HepG2 (cell line): ENCODE results near the gene NOL12. TPM values are rescaled to one million over a fixed set of nuclear protein-coding genes. Genes with fewer than 3 reads are reported as not detected.

Experiments
- GPN1 ChIP-seq: sonication (generic); formaldehyde crosslinking; IDR thresholded peaks from 2 replicates; pipeline ENCODE4 v1.5.1; 2020; ENCODE audit warnings: missing genetic modification reagents, borderline replicate concordance
- MED8 ChIP-seq: sonication (generic); formaldehyde crosslinking; IDR thresholded peaks from 2 replicates; pipeline ENCODE4 v1.8.1; 2023; ENCODE audit warnings: mild to moderate bottlenecking, missing genetic modification reagents; ENCODE audit not compliant: insufficient replicate concordance
- MTERF4 ChIP-seq: sonication (generic); formaldehyde crosslinking; IDR thresholded peaks from 2 replicates; pipeline ENCODE4 v1.8.0; 2023; ENCODE audit warnings: mild to moderate bottlenecking, missing genetic modification reagents
- MXD1 ChIP-seq: sonication (generic); formaldehyde crosslinking; IDR thresholded peaks from 2 replicates; pipeline ENCODE4 v1.4.0; 2020; ENCODE audit warnings: mild to moderate bottlenecking, missing genetic modification reagents
- NFKB2 ChIP-seq: sonication (generic); formaldehyde crosslinking; IDR thresholded peaks from 2 replicates; pipeline ENCODE4 v1.4.0; 2020; ENCODE audit warnings: missing genetic modification reagents, borderline replicate concordance
- PITX1 ChIP-seq: sonication (generic); formaldehyde crosslinking; IDR thresholded peaks from 2 replicates; pipeline ENCODE4 v1.5.1; 2020; ENCODE audit warnings: mild to moderate bottlenecking, missing genetic modification reagents
- RNF2 ChIP-seq: fragments of 450-650 bp; conservative IDR thresholded peaks from 2 replicates; pipeline ENCODE4 v1.6.1; 2016; ENCODE audit warnings: low read depth
- SOX5 ChIP-seq: IDR thresholded peaks from 2 replicates; pipeline ENCODE4 v1.6.1; 2016; ENCODE audit warnings: borderline replicate concordance
- SYNCRIP ChIP-seq: fragments of 200-400 bp; formaldehyde crosslinking; IDR thresholded peaks from 2 replicates; pipeline ENCODE4 v1.6.1; 2018; ENCODE audit warnings: mild to moderate bottlenecking, low read depth, low read length; ENCODE audit not compliant: insufficient read depth
- TCF12 ChIP-seq, 2 experiments: fragments of 450-650 bp in 1 of 2; sonication (generic) in 1 of 2; formaldehyde crosslinking in 1 of 2; IDR thresholded peaks; 2 replicates each; pipeline versions ENCODE4 v1.6.1 to v1.8.0; 2017 to 2022; ENCODE audit warnings: antibody characterized with exemption in 1 of 2, mild to moderate bottlenecking in 1 of 2, missing genetic modification reagents in 1 of 2, moderate library complexity in 1 of 2
- ZEB1 ChIP-seq: IDR thresholded peaks from 2 replicates; pipeline ENCODE4 v1.6.1; 2012; ENCODE audit warnings: mild to moderate bottlenecking, low read depth, inconsistent platforms; ENCODE audit not compliant: insufficient replicate concordance
- ZNF232 ChIP-seq: sonication (generic); formaldehyde crosslinking; IDR thresholded peaks from 2 replicates; pipeline ENCODE4 v1.4.0; 2020; ENCODE audit warnings: missing genetic modification reagents, borderline replicate concordance
- ZNF576 ChIP-seq: sonication (generic); formaldehyde crosslinking; IDR thresholded peaks from 2 replicates; pipeline ENCODE4 v1.4.0; 2020; ENCODE audit warnings: mild to moderate bottlenecking, missing genetic modification reagents
- ZNF768 ChIP-seq: sonication (generic); formaldehyde crosslinking; IDR thresholded peaks from 2 replicates; pipeline ENCODE4 v1.4.0; 2020; ENCODE audit warnings: missing genetic modification reagents
- polyA plus RNA-seq, 8 experiments: library from polyadenylated mRNA; depleted of rRNA in 3 of 8; stranded (reverse) in 7 of 8; unstranded in 1 of 8; fragments of >200 nt; fragmentation: Illumina TruSeq in 4 of 8; extraction: Trizol in 4 of 8; gene quantifications; 2 replicates each; pipeline versions ENCODE4 v1.2.1 to v1.2.3, GENCODE V29; 2011 to 2016; ENCODE audit warnings: low read depth in 4 of 8, missing spikeins in 1 of 8, mixed read lengths in 1 of 8; ENCODE audit not compliant: insufficient read depth in 1 of 8
- total RNA-seq, 5 experiments: library from RNA; depleted of rRNA; stranded (reverse); fragments of >200 nt; fragmentation: Illumina TruSeq; extraction: Trizol; gene quantifications; 2 replicates each; pipeline ENCODE4 v1.2.3, GENCODE V29; 2016; ENCODE audit warnings: low read depth in 1 of 5
- TF ChIP-seq, protein P1 (sequence below): sonication (generic); formaldehyde crosslinking; IDR thresholded peaks from 2 replicates; pipeline ENCODE4 v1.4.0; 2020; ENCODE audit warnings: missing genetic modification reagents
- TF ChIP-seq, protein P2 (sequence below): sonication (generic); formaldehyde crosslinking; IDR thresholded peaks from 2 replicates; pipeline ENCODE4 v1.4.0; 2020; ENCODE audit warnings: mild to moderate bottlenecking, missing genetic modification reagents, borderline replicate concordance

The NOL12 gene
- total and polyA plus RNA-seq, 2 of the 13 experiments (the other 11 are each of a cell fraction or from before 2014, with no cell fraction given): 14.3 to 31.4 TPM

GRCh38 chr22:37686002-37686982 lies at the start of gene NOL12 (continued):
- TF ChIP-seq TCF12 (IDR thresholded peaks at IDR 0.05) (no peak), TCF12 (CRISPR knock-in tag; IDR thresholded peaks at IDR 0.05) (peak; percentile 68; the same call in 1 of the 2 replicates), PITX1 (CRISPR knock-in tag) (peak; percentile 74; the same call in 1 of the 2 replicates), NFKB2 (CRISPR knock-in tag) (peak; percentile 61; the same call in 1 of the 2 replicates), ZEB1 (peak; percentile 24), MXD1 (peak; percentile 69; the same call in 1 of the 2 replicates), GPN1 (CRISPR knock-in tag) (no peak; the same call in 1 of the 2 replicates), ZNF576 (CRISPR knock-in tag) (0 out of 2 replicates have a peak, but pooled peaks have one; percentile 70), SYNCRIP (no peak), MED8 (CRISPR knock-in tag) (peak; percentile 75), ZNF232 (peak; percentile 53), RNF2 (0 out of 2 replicates have a peak, but pooled peaks have one; percentile 20), ZNF768 (CRISPR knock-in tag) (peak; percentile 68), MTERF4 (peak; percentile 83; the same call in 1 of the 2 replicates), SOX5 (CRISPR knock-in tag) (peak; percentile 39; the same call in 1 of the 2 replicates)
- TF ChIP-seq, protein P1, sequence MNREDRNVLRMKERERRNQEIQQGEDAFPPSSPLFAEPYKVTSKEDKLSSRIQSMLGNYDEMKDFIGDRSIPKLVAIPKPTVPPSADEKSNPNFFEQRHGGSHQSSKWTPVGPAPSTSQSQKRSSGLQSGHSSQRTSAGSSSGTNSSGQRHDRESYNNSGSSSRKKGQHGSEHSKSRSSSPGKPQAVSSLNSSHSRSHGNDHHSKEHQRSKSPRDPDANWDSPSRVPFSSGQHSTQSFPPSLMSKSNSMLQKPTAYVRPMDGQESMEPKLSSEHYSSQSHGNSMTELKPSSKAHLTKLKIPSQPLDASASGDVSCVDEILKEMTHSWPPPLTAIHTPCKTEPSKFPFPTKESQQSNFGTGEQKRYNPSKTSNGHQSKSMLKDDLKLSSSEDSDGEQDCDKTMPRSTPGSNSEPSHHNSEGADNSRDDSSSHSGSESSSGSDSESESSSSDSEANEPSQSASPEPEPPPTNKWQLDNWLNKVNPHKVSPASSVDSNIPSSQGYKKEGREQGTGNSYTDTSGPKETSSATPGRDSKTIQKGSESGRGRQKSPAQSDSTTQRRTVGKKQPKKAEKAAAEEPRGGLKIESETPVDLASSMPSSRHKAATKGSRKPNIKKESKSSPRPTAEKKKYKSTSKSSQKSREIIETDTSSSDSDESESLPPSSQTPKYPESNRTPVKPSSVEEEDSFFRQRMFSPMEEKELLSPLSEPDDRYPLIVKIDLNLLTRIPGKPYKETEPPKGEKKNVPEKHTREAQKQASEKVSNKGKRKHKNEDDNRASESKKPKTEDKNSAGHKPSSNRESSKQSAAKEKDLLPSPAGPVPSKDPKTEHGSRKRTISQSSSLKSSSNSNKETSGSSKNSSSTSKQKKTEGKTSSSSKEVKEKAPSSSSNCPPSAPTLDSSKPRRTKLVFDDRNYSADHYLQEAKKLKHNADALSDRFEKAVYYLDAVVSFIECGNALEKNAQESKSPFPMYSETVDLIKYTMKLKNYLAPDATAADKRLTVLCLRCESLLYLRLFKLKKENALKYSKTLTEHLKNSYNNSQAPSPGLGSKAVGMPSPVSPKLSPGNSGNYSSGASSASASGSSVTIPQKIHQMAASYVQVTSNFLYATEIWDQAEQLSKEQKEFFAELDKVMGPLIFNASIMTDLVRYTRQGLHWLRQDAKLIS: no peak
- TF ChIP-seq, protein P2, sequence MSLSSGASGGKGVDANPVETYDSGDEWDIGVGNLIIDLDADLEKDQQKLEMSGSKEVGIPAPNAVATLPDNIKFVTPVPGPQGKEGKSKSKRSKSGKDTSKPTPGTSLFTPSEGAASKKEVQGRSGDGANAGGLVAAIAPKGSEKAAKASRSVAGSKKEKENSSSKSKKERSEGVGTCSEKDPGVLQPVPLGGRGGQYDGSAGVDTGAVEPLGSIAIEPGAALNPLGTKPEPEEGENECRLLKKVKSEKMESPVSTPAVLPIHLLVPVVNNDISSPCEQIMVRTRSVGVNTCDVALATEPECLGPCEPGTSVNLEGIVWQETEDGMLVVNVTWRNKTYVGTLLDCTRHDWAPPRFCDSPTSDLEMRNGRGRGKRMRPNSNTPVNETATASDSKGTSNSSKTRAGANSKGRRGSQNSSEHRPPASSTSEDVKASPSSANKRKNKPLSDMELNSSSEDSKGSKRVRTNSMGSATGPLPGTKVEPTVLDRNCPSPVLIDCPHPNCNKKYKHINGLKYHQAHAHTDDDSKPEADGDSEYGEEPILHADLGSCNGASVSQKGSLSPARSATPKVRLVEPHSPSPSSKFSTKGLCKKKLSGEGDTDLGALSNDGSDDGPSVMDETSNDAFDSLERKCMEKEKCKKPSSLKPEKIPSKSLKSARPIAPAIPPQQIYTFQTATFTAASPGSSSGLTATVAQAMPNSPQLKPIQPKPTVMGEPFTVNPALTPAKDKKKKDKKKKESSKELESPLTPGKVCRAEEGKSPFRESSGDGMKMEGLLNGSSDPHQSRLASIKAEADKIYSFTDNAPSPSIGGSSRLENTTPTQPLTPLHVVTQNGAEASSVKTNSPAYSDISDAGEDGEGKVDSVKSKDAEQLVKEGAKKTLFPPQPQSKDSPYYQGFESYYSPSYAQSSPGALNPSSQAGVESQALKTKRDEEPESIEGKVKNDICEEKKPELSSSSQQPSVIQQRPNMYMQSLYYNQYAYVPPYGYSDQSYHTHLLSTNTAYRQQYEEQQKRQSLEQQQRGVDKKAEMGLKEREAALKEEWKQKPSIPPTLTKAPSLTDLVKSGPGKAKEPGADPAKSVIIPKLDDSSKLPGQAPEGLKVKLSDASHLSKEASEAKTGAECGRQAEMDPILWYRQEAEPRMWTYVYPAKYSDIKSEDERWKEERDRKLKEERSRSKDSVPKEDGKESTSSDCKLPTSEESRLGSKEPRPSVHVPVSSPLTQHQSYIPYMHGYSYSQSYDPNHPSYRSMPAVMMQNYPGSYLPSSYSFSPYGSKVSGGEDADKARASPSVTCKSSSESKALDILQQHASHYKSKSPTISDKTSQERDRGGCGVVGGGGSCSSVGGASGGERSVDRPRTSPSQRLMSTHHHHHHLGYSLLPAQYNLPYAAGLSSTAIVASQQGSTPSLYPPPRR: 0 out of 2 replicates have a peak, but pooled peaks have one; percentile 15
